Hematopoietic multipotent progenitor cell (in vitro differentiated cells): Measurements from ENCODE around the gene TDRD12. TPM values are rescaled to one million over a fixed set of nuclear protein-coding genes. Genes with fewer than 3 reads are reported as not detected.
"Not testable (repeated sequence)": the region's sequence is repeated elsewhere in the genome, so short reads cannot be mapped to it uniquely, and the experiment has no call there.

Experiments used
- DNase-seq, 3 donors: peaks; one replicate each; pipeline ENCODE4 v3.0.0-alpha.2; 2011 to 2015; ENCODE audit warnings: low read depth in 2 of 3, low spot score in 2 of 3
- total RNA-seq: library from RNA; depleted of rRNA; stranded (reverse); fragments of >200 nt; gene quantifications from one replicate; pipeline ENCODE4 v1.2.3, GENCODE V29; 2012

TDRD12 gene
- total RNA-seq, 1 donor = 0.27 TPM

GRCh38 chr19:32828643-32829344, 109.2 kb downstream of the TDRD12 start:
- DNase-seq = no peak

GRCh38 chr19:32829345-32829896, 109.9 kb downstream of the TDRD12 start:
- DNase-seq = no peak

GRCh38 chr19:32830231-32831014, 110.9 kb downstream of the TDRD12 start:
- DNase-seq = no peak

DNA sequence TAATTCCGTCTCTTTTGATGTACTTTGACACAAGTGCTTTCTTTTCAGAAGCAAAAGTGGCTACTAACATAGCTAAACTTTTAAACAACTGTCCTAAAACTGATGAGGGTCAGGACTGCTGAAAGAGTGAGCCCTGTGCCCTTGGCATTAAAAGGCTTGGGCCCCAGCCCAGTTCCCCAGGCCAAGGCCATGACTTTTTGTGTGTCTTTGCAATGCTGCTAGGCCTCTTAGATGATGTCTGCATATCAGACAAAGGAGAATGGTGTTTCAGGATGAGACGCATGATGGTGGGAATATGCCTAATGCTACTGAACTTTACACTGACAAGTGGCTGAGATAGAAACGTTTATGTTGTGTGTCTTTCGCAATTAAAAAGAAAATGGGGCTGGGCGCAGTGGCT, 112.0 kb downstream of the TDRD12 start:
- DNase-seq = no peak

GRCh38 chr19:32832094-32832493, 112.5 kb downstream of the TDRD12 start:
- not testable (repeated sequence) for DNase-seq

- not testable (repeated sequence) for DNase-seq
Observed at GRCh38 chr19:32832825-32833224, 113.3 kb downstream of the TDRD12 start.

DNA sequence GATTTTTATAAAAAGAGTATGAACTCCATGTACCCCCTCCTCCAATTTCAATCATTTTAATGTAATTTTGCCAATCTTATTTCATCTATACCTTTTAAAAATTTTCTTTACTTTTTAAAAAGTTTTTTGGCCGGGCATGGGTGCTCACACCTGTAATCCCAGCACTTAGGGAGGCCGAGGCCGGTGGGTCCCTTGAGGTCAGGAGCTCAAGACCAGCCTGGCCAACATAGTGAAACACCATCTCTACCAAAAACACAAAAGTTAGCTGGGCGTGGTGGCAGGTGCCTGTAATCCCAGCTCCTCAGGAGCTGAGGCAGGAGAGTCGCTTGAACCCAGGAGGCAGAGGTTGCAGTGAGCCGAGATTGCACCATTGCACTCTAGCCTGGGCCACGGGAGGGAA, 113.8 kb downstream of the TDRD12 start:
- not testable (repeated sequence) for DNase-seq

DNA sequence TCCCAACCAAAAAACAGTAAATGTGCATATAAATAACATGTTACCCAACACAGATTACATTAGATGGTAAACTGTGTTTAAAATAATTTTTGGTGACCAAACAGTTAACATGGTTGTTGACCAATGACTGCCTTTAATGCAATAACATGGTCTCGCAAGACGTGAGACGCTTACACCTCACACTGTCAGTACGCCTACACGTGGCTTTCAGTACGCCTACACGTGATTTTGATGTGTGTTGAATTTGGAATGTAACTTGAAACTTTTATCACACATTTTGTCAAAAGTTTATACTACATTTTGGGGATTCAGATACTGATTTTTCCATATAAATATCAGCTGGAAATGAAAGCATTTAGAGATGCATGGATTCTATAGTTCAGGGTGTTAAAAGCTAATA, 118.0 kb downstream of the TDRD12 start:
- DNase-seq = no peak

- DNase-seq = no peak
Observed at GRCh38 chr19:32842061-32842460, 122.5 kb downstream of the TDRD12 start.

DNA sequence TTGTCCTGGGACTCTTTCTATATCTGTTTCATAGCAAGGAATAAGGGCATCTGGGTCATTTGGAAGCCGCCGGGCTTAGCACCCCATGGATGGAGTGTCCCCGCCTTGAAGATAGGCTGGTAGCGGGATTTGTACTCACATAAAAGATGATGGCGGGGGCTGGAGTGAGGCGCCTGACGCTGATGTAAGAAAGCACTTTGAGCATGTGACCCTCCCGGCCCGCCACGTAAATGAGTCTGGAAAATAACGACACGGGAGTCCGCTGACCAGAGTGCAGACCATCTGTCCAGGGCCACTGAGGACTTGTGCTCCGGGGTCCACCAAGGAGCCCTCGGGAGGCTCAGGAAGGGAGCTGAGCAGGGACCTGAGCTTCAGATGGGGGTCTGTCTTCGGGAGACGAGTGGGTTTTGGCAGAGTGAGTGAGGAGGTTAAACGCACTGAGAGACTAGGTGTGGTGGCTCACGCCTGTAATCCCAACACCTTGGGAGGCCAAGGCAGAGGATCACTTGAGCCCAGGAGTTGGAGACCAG, 124.2 kb downstream of the TDRD12 start:
- DNase-seq = no peak

DNA sequence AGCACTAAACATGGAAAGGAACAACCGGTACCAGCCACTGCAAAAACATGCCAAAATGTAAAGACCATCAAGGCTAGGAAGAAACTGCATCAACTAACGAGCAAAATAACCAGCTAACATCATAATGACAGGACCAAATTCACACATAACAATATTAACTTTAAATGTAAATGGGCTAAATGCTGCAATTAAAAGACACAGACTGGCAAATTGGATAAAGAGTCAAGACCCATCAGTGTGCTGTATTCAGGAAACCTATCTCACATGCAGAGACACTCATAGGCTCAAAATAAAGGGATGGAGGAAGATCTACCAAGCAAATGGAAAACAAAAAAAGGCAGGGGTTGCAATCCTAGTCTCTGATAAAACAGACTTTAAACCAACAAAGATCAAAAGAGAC, 128.5 kb downstream of the TDRD12 start:
- DNase-seq = not testable (repeated sequence)

GRCh38 chr19:32852216-32852615, 132.6 kb downstream of the TDRD12 start:
- DNase-seq = no peak

DNA sequence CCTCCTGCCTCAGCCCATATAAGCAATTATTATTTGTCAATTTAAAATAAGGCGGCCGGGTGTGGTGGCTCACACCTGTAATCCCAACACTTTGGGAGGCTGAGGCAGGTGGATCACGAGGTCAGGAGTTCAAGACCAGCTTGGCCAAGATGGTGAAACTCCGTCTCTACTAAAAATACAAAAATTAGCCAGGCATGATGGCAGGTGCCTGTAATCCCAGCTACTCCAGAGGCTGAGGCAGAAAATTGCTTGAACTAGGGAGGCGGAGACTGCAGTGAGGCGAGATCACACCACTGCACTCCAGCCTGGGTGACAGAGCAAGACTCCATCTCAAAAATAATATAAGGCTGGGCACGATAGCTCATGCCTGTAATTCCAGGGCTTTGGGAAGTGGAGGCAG, 137.3 kb downstream of the TDRD12 start:
- DNase-seq = not testable (repeated sequence)

GRCh38 chr19:32857584-32857983, 138.0 kb downstream of the TDRD12 start:
- no peak for DNase-seq

DNA sequence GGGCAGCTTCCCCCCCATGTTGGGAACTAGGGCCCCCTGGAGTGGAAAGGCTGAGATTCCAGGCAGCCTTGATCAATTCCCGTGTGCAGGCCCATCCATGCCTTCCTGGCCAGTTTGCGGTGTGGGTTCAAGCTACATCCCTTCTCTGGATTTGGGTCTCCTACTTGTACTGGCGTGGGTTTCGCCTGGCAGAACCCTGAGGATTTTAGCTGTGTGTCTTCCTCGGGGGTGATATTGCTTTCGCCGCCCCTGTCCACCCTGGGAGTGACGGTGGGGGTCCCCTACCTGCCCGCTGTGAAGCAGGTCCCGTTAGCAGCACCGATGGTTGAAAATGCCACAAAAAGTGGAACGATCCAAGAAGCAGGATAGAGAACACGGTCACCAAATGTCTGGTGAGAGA, 138.6 kb downstream of the TDRD12 start:
- no peak for DNase-seq

- DNase-seq = no peak
Observed at GRCh38 chr19:32858559-32858958, 139.0 kb downstream of the TDRD12 start.

DNA sequence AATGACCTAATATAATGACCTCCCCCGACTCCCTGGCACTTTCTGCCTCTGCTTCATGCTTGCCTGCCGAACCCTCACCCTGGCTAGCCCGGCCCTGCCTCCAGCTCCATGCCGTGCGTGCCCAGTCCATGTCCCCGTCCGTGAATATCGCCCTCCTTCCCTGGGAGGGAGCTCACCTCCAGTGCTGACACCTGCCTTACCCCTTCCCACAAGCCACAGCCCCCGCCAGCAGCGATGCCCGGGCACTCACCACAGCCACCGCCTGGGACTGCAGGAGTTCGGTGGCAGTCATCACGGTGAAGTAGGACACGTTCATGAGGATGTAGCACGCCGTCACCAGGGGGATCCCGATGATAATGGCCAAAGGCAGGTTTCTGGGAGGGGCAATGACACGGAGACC, 140.0 kb downstream of the TDRD12 start:
- DNase-seq = no peak

DNA sequence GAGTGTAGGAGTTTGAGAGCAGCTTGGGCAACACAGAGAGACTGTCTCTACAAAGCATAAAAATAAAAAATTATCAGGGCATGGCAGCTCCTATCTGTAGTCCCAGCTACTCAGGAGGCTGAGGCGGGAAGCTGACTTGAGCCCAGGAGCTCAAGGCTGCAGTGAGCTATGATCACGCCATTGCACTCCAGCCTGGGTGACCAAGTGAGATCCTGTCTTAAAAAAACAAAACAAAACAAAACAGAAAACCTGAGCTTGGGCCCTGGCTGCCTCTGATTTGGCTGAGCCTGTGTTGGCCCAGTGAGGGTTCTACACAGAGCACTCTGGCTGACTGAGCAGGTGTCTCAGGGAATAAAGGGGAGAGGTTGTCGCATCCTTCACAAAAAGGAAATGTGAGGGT, 142.0 kb downstream of the TDRD12 start:
- DNase-seq = no peak

DNA sequence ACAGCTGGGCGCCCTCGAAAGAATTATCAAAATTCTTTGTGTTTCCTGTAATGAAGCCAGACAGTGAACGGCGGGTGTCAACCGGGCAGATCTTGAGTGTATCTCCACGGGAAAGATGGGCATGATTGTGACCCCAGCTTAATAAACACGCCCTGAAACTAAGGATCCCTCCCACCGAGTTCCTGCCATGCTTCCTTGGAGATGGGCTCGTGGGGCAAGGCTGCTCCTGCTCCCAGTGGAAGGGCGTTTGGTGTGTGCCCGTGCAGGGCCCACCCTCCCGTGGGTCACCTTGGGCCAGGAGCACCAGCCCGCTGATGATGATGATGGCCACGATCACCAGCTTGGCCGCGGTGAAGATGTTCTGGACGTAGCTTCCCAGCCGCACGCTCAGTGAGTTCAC, 142.6 kb downstream of the TDRD12 start:
- no peak for DNase-seq

- DNase-seq = no peak
Observed at GRCh38 chr19:32862741-32863140, 143.2 kb downstream of the TDRD12 start.

DNA sequence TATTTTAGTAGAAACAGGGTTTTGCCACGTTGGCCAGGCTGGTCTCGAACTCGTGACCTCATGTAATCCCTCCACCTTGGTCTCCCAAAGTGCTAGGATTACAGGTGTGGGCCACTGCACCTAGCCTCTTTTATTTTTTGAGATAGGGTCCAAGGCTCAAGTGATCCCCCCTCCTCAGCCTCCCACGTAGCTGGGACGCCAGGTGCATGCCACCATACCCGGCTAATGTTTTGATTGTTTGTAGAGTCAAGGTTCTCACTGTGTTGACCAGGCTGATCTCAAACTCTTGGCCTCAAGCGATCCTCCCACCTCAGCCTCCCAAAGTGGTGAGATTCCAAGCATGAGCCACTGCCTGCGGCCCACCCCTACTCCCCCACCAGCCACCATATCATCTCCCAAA, 143.7 kb downstream of the TDRD12 start:
- no peak for DNase-seq

GRCh38 chr19:32863841-32864240, 144.3 kb downstream of the TDRD12 start:
- DNase-seq = no peak
